Thoracic aorta (tissue), 2 donors: Measurements from ENCODE around the gene QRICH2. TPM values are rescaled to one million over a fixed set of nuclear protein-coding genes. Genes with fewer than 3 reads are reported as not detected.

Experiments used
- ATAC-seq: fragments of 150-250 bp; one replicate; pipeline ENCODE4 v1.8.0; 2017; ENCODE audit warnings: low read depth; ENCODE audit not compliant: insufficient number of reproducible peaks, low FRiP score
- DNase-seq: peaks from one replicate; pipeline ENCODE4 v3.0.0-alpha.2; 2020; ENCODE audit warnings: low spot score
- H3K27ac ChIP-seq, 2 donors: fragments of 200-600 bp; sonication (generic); 1 replicate in 1 of 2; 2 replicates in 1 of 2; pipeline ENCODE4 v1.5.1; 2016; ENCODE audit warnings: mild to moderate bottlenecking in 2 of 2, moderate library complexity in 2 of 2
- H3K27me3 ChIP-seq: fragments of 200-600 bp; sonication (generic); replicated peaks from 2 replicates; pipeline ENCODE4 v1.6.0; 2016; ENCODE audit warnings: mild to moderate bottlenecking; ENCODE audit not compliant: insufficient read depth
- H3K36me3 ChIP-seq: fragments of 200-600 bp; sonication (generic); one replicate; pipeline ENCODE4 v1.5.1; 2016
- H3K4me1 ChIP-seq, 2 donors: fragments of 200-600 bp; sonication (generic); 1 replicate in 1 of 2; 2 replicates in 1 of 2; pipeline versions ENCODE4 v1.5.1 to v1.6.0; 2016; ENCODE audit warnings: low read depth in 2 of 2, mild to moderate bottlenecking in 1 of 2; ENCODE audit not compliant: control insufficient read depth in 1 of 2
- H3K4me3 ChIP-seq: fragments of 200-600 bp; sonication (generic); 2 replicates; pipeline ENCODE4 v1.5.1; 2016; ENCODE audit warnings: mild to moderate bottlenecking
- H3K9me3 ChIP-seq: fragments of 200-600 bp; sonication (generic); 2 replicates; pipeline ENCODE4 v1.5.1; 2016
- CTCF ChIP-seq: fragments of 200-600 bp; sonication (generic); IDR thresholded peaks from one replicate; pipeline ENCODE4 v1.5.1; 2019; ENCODE audit warnings: antibody characterized with exemption
- total RNA-seq, 2 donors: library from RNA; depleted of rRNA; stranded (reverse); fragments of >200 nt; gene quantifications; one replicate each; pipeline versions ENCODE4 v1.1.0 to v1.2.3, GENCODE V29; 2016

Gene QRICH2
- 1 to 10 TPM; 6.1 to 6.9 TPM for total RNA-seq

GRCh38 chr17:76307966-76308338, at the start of gene QRICH2:
QRICH2 (minus strand) TSS chr17:76308276; CDS start chr17:76307998, 278 bp downstream.
- H3K4me1 ChIP-seq = no peaks in the 10 kb centered on the region
- H3K36me3 ChIP-seq = peaks cover 22% of the 10 kb centered on the region

GRCh38 chr17:76357597-76358158, 49.6 kb upstream of the QRICH2 start:
- peaks cover 0 to 4% of the 10 kb centered on the region in 2 donors for H3K4me1 ChIP-seq
- no peak for TF ChIP-seq CTCF
- H3K9me3 ChIP-seq = no peaks in the 10 kb centered on the region
- no peaks in the 10 kb centered on the region for H3K36me3 ChIP-seq
- H3K4me3 ChIP-seq = no peak overlapping the region
- no peak for DNase-seq
- H3K27me3 ChIP-seq = no peaks in the 10 kb centered on the region
- ATAC-seq = no peak
- H3K27ac ChIP-seq = no peak overlapping the region

More at GRCh38 chr17:76307966-76308338, at the start of gene QRICH2:
- no peaks in the 10 kb centered on the region for H3K27me3 ChIP-seq
- no peaks in the 10 kb centered on the region for H3K9me3 ChIP-seq
- no peak for ATAC-seq
- no peak for TF ChIP-seq CTCF
- no peak within 1 kb of the TSS for H3K4me3 ChIP-seq
- no peak within 1 kb of the TSS for H3K27ac ChIP-seq
- no peak for DNase-seq

- no peak for TF ChIP-seq CTCF
- Histone ChIP-seq H3K36me3 (no peaks in the 10 kb centered on the region), H3K4me1 (peaks cover 4 to 8% of the 10 kb centered on the region in 2 donors), H3K27me3 (no peaks in the 10 kb centered on the region), H3K4me3 (no peak overlapping the region), H3K27ac (no peak overlapping the region), H3K9me3 (no peaks in the 10 kb centered on the region)
- ATAC-seq = no peak
- no peak for DNase-seq
Measured at GRCh38 chr17:76356803-76357456, 48.9 kb upstream of the QRICH2 start.

GRCh38 chr17:76354747-76355310, 46.8 kb upstream of the QRICH2 start:
- peak overlapping the region; percentile 95 for H3K4me3 ChIP-seq

More at GRCh38 chr17:76354747-76355310, 46.8 kb upstream of the QRICH2 start:
- Histone ChIP-seq H3K4me1 (peaks cover 11 to 16% of the 10 kb centered on the region in 2 donors), H3K27me3 (no peaks in the 10 kb centered on the region), H3K36me3 (no peaks in the 10 kb centered on the region), H3K9me3 (no peaks in the 10 kb centered on the region), H3K27ac (no peak overlapping the region)
- DNase-seq (no peak), ATAC-seq (no peak)
- TF ChIP-seq CTCF = no peak
